Right lobe of liver (tissue), 6 donors: Measurements from ENCODE around the gene TMEM37. TPM values are rescaled to one million over a fixed set of nuclear protein-coding genes. Genes with fewer than 3 reads are reported as not detected.

Experiments
- ATAC-seq, 4 donors: fragments of 200-7000 bp; cut with Tn5 transposase; one replicate each; pipeline ENCODE4 v1.9.1; 2020; ENCODE audit warnings: mild to moderate bottlenecking in 4 of 4, moderate library complexity in 4 of 4
- DNase-seq, 3 donors: peaks; one replicate each; pipeline ENCODE4 v3.0.0-alpha.2; 2020
- H3K27ac ChIP-seq, 3 donors: fragments of 200-600 bp; one replicate each; pipeline ENCODE4 v1.8.0; 2022
- H3K27me3 ChIP-seq, 2 donors: fragments of 200-600 bp; one replicate each; pipeline ENCODE4 v1.8.0; 2022
- H3K36me3 ChIP-seq, 4 donors: fragments of 200-600 bp; sonication (generic) in 1 of 4; one replicate each; pipeline versions ENCODE4 v1.5.1 to v1.8.0; 2017 to 2022; ENCODE audit warnings: control low read depth in 1 of 4
- H3K4me1 ChIP-seq, 4 donors: fragments of 200-600 bp; sonication (generic) in 1 of 4; one replicate each; pipeline versions ENCODE4 v1.5.1 to v1.8.0; 2017 to 2022; ENCODE audit warnings: control low read depth in 1 of 4
- H3K4me3 ChIP-seq, 3 donors: fragments of 200-600 bp; one replicate each; pipeline ENCODE4 v1.8.0; 2022
- H3K9me3 ChIP-seq, 4 donors: fragments of 200-600 bp; sonication (generic) in 1 of 4; one replicate each; pipeline versions ENCODE4 v1.5.1 to v1.8.0; 2017 to 2022; ENCODE audit warnings: control low read depth in 1 of 4
- CTCF ChIP-seq, 4 donors: fragments of 200-600 bp in 3 of 4; fragments of 450-650 bp in 1 of 4; IDR thresholded peaks; one replicate each; pipeline versions ENCODE4 v1.5.1 to v1.8.0; 2016 to 2022; ENCODE audit warnings: antibody characterized with exemption in 4 of 4, mild to moderate bottlenecking in 2 of 4
- POLR2A ChIP-seq: fragments of 450-650 bp; IDR thresholded peaks from one replicate; pipeline ENCODE4 v1.6.1; 2017; ENCODE audit warnings: antibody characterized with exemption, mild to moderate bottlenecking
- WGBS: methylation state at CpG from one replicate; pipeline ENCODE4 v1.1.6; 2018; ENCODE audit warnings: low coverage, low lambda C conversion rate; ENCODE audit not compliant: insufficient coverage; ENCODE audit errors: missing lambda C conversion rate; 5-methylcytosine and 5-hydroxymethylcytosine counted together
- intact Hi-C, 2 donors: fragments of 100-400 bp; cut with DNase I; formaldehyde crosslinking; loops; one replicate each; pipeline versions ENCODE4 v1.11.2 to v1.14.1; 2022
- total RNA-seq, 6 experiments: library from RNA; depleted of rRNA in 2 of 6; stranded (reverse); fragments of >200 nt in 2 of 6; fragmentation: NEBNext Ultra II Directional in 3 of 6; extraction: Animal tissue kit (Norgen Biotek cat#: 25700) in 3 of 6; gene quantifications; one replicate each; pipeline versions ENCODE4 v1.1.0 to v1.2.4, GENCODE V29; 2016 to 2023
- donor health status: DM: no; HTN: yes; CAD: no.
- donor health status: DM: no; HTN: no; CAD: no.
- donor health status: DM: no; HTN: no; CAD: no.
- donor health status: DM: no; HTN: yes; CAD: no.
- donor health status: DM: no; HTN: yes; CAD: no.

Gene TMEM37
- total RNA-seq, 6 experiments from 2014 or later: 37.3 to 96.6 (median 73.5) TPM

GRCh38 chr2:119432851-119433522, 1.3 kb downstream of the TMEM37 start:
- peak overlapping the region; percentile 80 to 95 (median 92) for H3K4me3 ChIP-seq

DNA sequence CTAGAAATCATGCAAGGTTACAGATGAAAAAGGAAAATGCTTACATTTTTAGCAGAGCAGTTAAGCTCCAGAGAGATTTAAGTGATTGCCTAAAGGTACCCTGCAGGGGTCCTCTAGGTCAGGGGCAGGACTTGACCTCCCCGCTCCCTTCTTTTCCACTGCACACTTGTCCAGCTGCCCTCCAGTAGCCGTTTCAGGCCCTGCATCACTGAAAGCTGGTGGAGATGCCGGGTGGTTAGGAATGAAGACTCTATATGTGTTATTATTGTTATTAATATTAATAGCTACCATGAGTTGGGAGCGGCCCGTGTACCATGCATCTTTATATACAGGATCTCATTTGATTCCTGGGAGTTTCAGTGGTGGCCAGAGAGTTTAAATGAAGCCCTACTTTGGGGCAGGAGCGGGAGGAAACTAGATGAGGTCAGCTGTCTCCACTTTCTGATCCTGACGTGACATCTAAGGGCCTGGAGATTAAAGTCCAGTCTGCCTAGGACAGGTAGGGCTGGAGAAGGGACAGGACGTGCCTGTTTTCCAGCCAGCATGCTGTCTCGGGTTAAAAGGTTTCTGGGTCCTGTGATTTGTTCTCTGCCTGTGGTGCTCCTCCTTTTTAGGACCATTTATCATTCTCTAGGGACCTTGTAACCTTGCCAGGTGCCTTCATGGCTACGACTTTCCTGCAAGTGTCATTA, 2.1 kb downstream of the TMEM37 start:
- H3K4me3 ChIP-seq: peak overlapping the region; percentile 80 to 95 (median 92)
- no peaks in the 10 kb centered on the region for H3K27me3 ChIP-seq
- peaks cover 0 to 18% (median 4%) of the 10 kb centered on the region in 4 donors for H3K36me3 ChIP-seq
- 30% methylated on average over 9 of the region's 10 CpGs for WGBS
- intact Hi-C loops: no loop called here
- ATAC-seq: peak; percentile 34 to 67 (median 58)
- TF ChIP-seq POLR2A: peak; percentile 70
- no peak for TF ChIP-seq CTCF (IDR thresholded peaks at IDR 0.05)
- peak overlapping the region; percentile 96 to 98 (median 98) for H3K27ac ChIP-seq
- H3K9me3 ChIP-seq: no peaks in the 10 kb centered on the region
- peak; percentile 57 to 86 (median 77) for DNase-seq
- H3K4me1 ChIP-seq: peaks cover 0 to 61% (median 27%) of the 10 kb centered on the region in 4 donors

More at GRCh38 chr2:119432851-119433522, 1.3 kb downstream of the TMEM37 start:
- H3K27ac ChIP-seq: peak overlapping the region; percentile 96 to 98 (median 98)
- peaks cover 0 to 10% (median under 1%) of the 10 kb centered on the region in 4 donors for H3K36me3 ChIP-seq
- H3K27me3 ChIP-seq: no peaks in the 10 kb centered on the region
- intact Hi-C loops: no loop called here
- no peaks in the 10 kb centered on the region for H3K9me3 ChIP-seq
- peaks cover 0 to 65% (median 29%) of the 10 kb centered on the region in 4 donors for H3K4me1 ChIP-seq
- TF ChIP-seq POLR2A (no peak), CTCF (IDR thresholded peaks at IDR 0.05) (no peak)
- DNase-seq: no peak
- 44% methylated on average over 16 of the region's 17 CpGs for WGBS
- no peak for ATAC-seq

DNA sequence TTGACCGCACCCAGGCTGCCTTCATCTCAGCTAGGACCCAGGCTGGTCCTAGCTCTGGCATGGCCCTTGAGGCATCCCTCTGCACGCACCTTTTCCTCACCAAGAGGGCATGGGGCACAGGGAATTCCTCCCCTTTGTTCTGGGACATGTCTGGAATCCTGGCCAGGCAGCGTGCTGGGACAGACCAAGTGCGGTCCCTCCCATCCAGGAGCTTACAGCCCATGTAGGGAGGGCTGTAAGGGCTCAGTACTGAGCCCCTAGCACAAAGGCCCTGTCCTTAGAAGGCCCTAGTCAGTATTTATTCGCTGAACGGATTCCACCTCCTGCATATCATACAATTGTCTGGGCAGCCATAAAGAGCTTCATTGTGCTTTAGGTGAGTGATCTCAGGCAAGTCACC, 3.0 kb downstream of the TMEM37 start:
- TF ChIP-seq POLR2A (no peak), CTCF (IDR thresholded peaks at IDR 0.05) (no peak)
- no peak for DNase-seq
- Histone ChIP-seq H3K27me3 (no peaks in the 10 kb centered on the region), H3K4me3 (peak overlapping the region; percentile 80 to 95 (median 92)), H3K4me1 (peaks cover 0 to 53% (median 22%) of the 10 kb centered on the region in 4 donors), H3K9me3 (no peaks in the 10 kb centered on the region), H3K36me3 (peaks cover 0 to 26% (median 8%) of the 10 kb centered on the region in 4 donors), H3K27ac (peak overlapping the region; percentile 96 to 98 (median 98))
- intact Hi-C loops: no loop called here
- ATAC-seq: no peak
- 57% methylated on average over 1 of the region's 6 CpGs for WGBS

- DNase-seq: no peak
- Histone ChIP-seq H3K9me3 (no peaks in the 10 kb centered on the region), H3K4me1 (peaks cover 0 to 46% (median 19%) of the 10 kb centered on the region in 4 donors), H3K36me3 (peaks cover 0 to 29% (median 8%) of the 10 kb centered on the region in 4 donors), H3K27me3 (no peaks in the 10 kb centered on the region), H3K27ac (peak overlapping the region; percentile 96 to 98 (median 98)), H3K4me3 (peak overlapping the region in 2 of 3 donors; percentile 92 to 95)
- 38% methylated on average over 4 of the region's 6 CpGs for WGBS
- intact Hi-C loops: no loop called here
- no peak for ATAC-seq
- TF ChIP-seq CTCF (IDR thresholded peaks at IDR 0.05) (no peak), POLR2A (no peak)
Observed at GRCh38 chr2:119435081-119435952, 3.7 kb downstream of the TMEM37 start.
